HG02623 (cell line): ENCODE data around the gene PASK.

ENCODE experiments used
- ATAC-seq: cut with Tn5 transposase; IDR thresholded peaks from one replicate; pipeline ENCODE4 v1.9.1; 2021; ENCODE audit warnings: moderate library complexity; ENCODE audit not compliant: unreplicated experiment

Gene PASK

GRCh38 chr2:241180495-241180894, 31.2 kb upstream of the PASK start:
- no peak for ATAC-seq

GRCh38 chr2:241179899-241180298, 30.6 kb upstream of the PASK start:
- ATAC-seq: no peak

GRCh38 chr2:241178961-241179360, 29.7 kb upstream of the PASK start:
- ATAC-seq: no peak

- ATAC-seq: no peak
These were observed 28.5 kb upstream of the PASK start for GRCh38 chr2:241177526-241178334.

- no peak for ATAC-seq
These were observed 24.3 kb upstream of the PASK start for GRCh38 chr2:241173557-241173956.

GRCh38 chr2:241168366-241168765, 19.1 kb upstream of the PASK start:
- ATAC-seq: no peak

- ATAC-seq: no peak
These were observed 14.4 kb upstream of the PASK start for GRCh38 chr2:241163601-241164118.

- ATAC-seq: no peak
These were observed 12.5 kb upstream of the PASK start for GRCh38 chr2:241161646-241162281.

GRCh38 chr2:241160318-241160717, 11.0 kb upstream of the PASK start:
- no peak for ATAC-seq

- ATAC-seq: no peak
These were observed 9.8 kb upstream of the PASK start for GRCh38 chr2:241159116-241159515.

GRCh38 chr2:241158546-241158900, 9.3 kb upstream of the PASK start:
- ATAC-seq: no peak

- ATAC-seq: no peak
These were observed 8.7 kb upstream of the PASK start for GRCh38 chr2:241157841-241158545.

GRCh38 chr2:241156971-241157441, 7.7 kb upstream of the PASK start:
- no peak for ATAC-seq

GRCh38 chr2:241155936-241156335, 6.7 kb upstream of the PASK start:
- ATAC-seq: no peak

- ATAC-seq: no peak
These were observed 5.6 kb upstream of the PASK start for GRCh38 chr2:241154915-241155314.

- ATAC-seq: no peak
These were observed 4.3 kb upstream of the PASK start for GRCh38 chr2:241153616-241154015.

GRCh38 chr2:241151934-241152660, 2.8 kb upstream of the PASK start:
- ATAC-seq: no peak

GRCh38 chr2:241150660-241151530, 1.6 kb upstream of the PASK start:
- no peak for ATAC-seq

- peak; percentile 75 for ATAC-seq
These were observed 820 bp upstream of the PASK start, which contains the start of gene PPP1R7 for GRCh38 chr2:241149925-241150659. TSS of gene PPP1R7 (plus strand) at chr2:241150467. CDS start at chr2:241150496, 29 bp downstream.
